Bone marrow (tissue), 2 donors: ENCODE results near the gene UQCC2.

Source experiments
- DNase-seq, 2 donors: peaks; one replicate each; lab custom pipeline; 2025; lab: John Stamatoyannopoulos, UW

The UQCC2 gene

GRCh38 chr6:33744001-33744848, 32.7 kb upstream of the UQCC2 start:
- DNase-seq, result peak; percentile 29 to 63

GRCh38 chr6:33742837-33743236, 31.3 kb upstream of the UQCC2 start:
- no peak for DNase-seq

- DNase-seq, result no peak
These were observed 30.6 kb upstream of the UQCC2 start for GRCh38 chr6:33742092-33742491.

GRCh38 chr6:33740794-33741193, 29.3 kb upstream of the UQCC2 start:
- DNase-seq, result no peak

GRCh38 chr6:33740204-33740608, 28.7 kb upstream of the UQCC2 start:
- no peak for DNase-seq

- DNase-seq, result no peak
These were observed 28.1 kb upstream of the UQCC2 start for GRCh38 chr6:33739571-33739970.

- DNase-seq, result no peak
These were observed 27.4 kb upstream of the UQCC2 start for GRCh38 chr6:33738879-33739278.

GRCh38 chr6:33738153-33738552, 26.7 kb upstream of the UQCC2 start:
- DNase-seq, result no peak

GRCh38 chr6:33737267-33738026, 25.9 kb upstream of the UQCC2 start:
- no peak for DNase-seq

- no peak for DNase-seq
These were observed 23.7 kb upstream of the UQCC2 start for GRCh38 chr6:33735216-33735615.

GRCh38 chr6:33733709-33734007, 22.2 kb upstream of the UQCC2 start:
- no peak for DNase-seq

- DNase-seq, result no peak
These were observed 21.6 kb upstream of the UQCC2 start for GRCh38 chr6:33732817-33733708.

GRCh38 chr6:33732385-33732784, 20.9 kb upstream of the UQCC2 start:
- no peak for DNase-seq

GRCh38 chr6:33731751-33732282, 20.3 kb upstream of the UQCC2 start:
- no peak for DNase-seq

GRCh38 chr6:33731035-33731434, 19.5 kb upstream of the UQCC2 start:
- no peak for DNase-seq

- DNase-seq, result no peak
These were observed 19.1 kb upstream of the UQCC2 start for GRCh38 chr6:33730611-33731010.

- no peak for DNase-seq
These were observed 17.6 kb upstream of the UQCC2 start for GRCh38 chr6:33729059-33729458.

- no peak for DNase-seq
These were observed 16.9 kb upstream of the UQCC2 start for GRCh38 chr6:33728438-33728837.

GRCh38 chr6:33727932-33728331, 16.4 kb upstream of the UQCC2 start:
- no peak for DNase-seq

- DNase-seq, result no peak
These were observed 15.6 kb upstream of the UQCC2 start for GRCh38 chr6:33727126-33727525.

GRCh38 chr6:33726696-33727095, 15.2 kb upstream of the UQCC2 start:
- DNase-seq, result no peak
